NCI-H2196 treated with DMSO at 0.1 percent for 48 hours (cell line): ENCODE data around the gene UGP2.

ENCODE experiments used
- DNase-seq: peaks from one replicate; lab custom pipeline; 2025; ENCODE audit not compliant: unreplicated experiment; lab: John Stamatoyannopoulos, UW

Gene UGP2

DNA sequence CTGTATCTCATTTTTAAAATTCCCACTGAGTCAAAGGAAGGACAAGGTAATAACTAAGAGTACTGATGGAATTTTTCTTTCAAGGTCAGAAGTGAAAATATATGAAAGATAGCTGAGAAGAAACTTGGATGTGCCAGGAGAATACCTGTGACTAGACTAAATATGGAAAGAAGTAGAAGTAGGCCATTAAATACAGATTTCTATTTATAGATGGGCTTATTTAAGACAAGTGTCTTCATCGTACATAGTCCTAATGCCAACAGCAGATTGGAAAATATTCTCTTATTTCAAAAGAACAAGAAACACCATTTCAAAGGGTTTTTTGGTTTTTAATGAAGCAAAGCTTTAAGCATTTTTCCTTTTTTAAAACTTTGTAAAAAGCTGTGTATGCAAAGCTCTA is 22.0 kb downstream of the UGP2 start:
- DNase-seq: no peak

DNA sequence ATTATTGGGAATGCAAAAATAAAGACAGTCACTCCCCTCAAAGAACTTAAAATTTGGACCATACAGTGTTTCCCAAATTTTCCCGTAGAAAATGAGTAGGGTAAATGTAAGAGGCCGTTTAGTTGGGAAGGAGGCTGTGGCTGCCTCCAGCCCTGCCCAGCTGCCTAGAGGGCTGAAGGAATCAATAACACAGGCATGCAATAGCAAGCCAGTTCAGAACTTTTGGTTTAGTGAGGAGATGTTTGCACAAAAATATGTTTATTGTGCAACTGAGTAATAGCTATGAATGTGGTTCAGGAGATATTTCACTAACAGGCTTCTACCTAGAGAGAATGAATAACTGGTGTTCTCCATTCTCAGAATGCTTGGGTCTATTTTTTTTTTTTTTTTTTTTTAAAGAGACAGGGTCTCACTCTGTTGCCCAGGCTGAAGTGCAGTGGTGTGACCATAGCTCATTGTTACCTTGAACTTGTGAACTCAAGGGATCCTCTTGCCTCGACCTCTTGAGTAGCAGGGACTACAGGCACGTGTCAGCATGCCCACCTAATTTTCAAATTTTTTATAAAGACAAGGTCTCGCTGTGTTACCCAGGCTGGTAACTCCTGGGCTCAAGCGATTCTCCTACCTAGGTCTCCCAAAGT is 23.6 kb downstream of the UGP2 start:
- DNase-seq: no peak

- no peak for DNase-seq
Measured at GRCh38 chr2:63866009-63866709, 24.5 kb downstream of the UGP2 start.

- no peak for DNase-seq
Measured at GRCh38 chr2:63870679-63871078, 29.0 kb downstream of the UGP2 start.

- DNase-seq: no peak
Measured at GRCh38 chr2:63871864-63872263, 30.2 kb downstream of the UGP2 start.

- no peak for DNase-seq
Measured at GRCh38 chr2:63872571-63873328, 31.1 kb downstream of the UGP2 start.

DNA sequence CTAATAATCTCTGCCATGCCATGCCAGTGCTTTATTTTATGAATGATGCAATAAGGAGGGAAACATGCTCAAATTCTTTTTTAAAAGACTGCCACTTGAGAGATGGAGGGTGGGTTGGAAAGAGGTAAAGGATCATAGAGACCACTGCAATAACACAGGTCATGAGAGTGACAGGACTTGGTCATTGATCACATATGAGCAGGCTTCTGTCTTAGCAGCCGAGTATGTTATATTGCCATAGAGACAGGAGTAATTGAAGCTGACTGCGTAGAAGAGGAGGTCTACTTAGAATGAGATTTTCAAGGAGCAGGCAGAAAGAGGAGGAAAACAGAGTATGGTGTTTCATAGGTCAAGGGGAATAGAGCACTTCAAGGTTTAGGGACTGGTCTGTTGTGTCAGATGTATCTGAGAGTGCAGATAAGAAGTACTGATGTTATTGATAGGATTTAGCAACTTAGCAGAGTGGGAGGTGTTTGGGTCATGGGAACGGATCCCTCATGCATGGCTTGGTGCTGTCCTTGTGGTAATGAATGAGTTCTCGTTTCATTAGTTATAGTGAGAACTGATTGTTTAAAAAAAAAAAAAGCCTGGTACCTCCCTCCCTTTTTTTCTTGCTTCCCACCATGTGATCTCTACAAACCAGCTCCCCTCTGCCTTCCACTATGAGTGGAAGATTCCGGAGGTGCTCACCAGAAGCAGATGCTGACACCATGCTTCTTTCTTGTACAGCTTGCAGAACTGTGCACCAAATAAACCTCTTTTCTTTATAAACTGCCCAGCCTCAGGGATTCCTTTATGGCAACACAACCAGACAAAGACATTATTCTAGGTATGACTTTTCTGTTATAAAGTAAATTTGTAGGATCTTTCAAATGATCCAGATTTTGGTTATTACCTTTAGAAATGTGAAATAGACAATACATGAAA is 32.8 kb downstream of the UGP2 start:
- DNase-seq: no peak

DNA sequence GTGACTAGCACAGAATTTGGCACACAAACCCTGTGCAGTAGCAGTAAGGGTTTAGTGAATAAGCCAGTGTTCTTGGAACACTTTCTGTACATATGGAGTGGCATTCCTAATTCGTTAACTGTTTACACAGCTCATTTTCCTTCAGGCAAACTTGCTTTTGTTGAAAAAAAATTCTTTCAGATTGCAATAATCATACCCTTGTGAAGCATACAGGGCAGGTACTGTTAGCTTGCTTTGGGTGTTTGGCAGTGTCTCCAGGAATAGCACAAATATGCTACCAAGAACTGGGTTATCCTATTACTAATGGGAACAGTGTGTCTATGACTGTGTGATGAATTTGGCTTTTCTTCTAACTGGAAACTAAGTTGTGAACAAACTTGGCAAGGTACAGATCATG is 33.4 kb downstream of the UGP2 start:
- no peak for DNase-seq

- no peak for DNase-seq
Measured at GRCh38 chr2:63875559-63876245, 34.0 kb downstream of the UGP2 start.

- DNase-seq: no peak
Measured at GRCh38 chr2:63876311-63876710, 34.6 kb downstream of the UGP2 start.

GRCh38 chr2:63878486-63878885 is 36.8 kb downstream of the UGP2 start:
- no peak for DNase-seq

DNA sequence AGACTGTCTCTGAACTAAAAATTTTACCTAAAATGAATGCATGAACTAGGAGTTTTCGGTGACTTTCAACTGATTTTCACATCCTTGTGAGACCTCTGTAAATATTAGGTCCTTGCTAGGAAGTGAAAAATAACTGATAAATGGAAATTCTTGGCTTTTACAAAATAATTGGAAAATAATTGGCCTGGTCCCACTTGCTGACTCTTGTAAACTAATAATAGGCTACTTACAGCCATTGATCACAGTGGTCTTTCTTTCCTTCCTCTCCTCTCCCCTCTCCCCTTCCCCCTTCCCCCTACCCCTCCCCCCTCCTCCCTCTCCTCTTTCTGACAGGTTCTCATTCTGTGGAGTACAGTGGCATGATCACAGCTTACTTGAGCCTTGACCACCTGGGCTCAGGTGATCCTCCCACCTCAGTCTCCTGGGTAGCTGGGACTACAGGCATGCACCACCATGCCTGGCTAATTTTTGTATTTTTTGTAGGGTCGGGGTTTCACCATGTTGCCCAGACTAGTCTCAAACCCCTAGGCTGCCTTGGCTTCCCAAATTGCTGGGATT is 38.3 kb downstream of the UGP2 start:
- no peak for DNase-seq

GRCh38 chr2:63880625-63881024 is 38.9 kb downstream of the UGP2 start:
- DNase-seq: no peak

DNA sequence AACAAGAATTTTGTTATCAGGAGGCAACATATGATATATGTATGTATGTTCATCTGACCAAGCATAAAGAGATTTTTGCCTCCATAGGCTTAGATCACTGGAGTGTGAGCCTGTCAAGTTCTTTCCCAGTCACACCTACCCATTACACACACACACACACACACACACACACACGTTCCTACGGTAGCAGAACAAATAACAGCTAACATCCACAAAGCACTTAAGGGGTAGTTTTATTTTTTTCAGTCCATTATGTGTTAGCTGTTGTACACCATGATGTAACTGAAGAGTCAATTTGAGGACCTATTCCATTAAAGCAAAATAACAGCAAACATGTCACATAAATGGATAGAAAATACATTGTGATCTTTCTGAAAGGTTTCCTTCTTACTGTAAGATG is 39.5 kb downstream of the UGP2 start:
- DNase-seq: no peak

DNA sequence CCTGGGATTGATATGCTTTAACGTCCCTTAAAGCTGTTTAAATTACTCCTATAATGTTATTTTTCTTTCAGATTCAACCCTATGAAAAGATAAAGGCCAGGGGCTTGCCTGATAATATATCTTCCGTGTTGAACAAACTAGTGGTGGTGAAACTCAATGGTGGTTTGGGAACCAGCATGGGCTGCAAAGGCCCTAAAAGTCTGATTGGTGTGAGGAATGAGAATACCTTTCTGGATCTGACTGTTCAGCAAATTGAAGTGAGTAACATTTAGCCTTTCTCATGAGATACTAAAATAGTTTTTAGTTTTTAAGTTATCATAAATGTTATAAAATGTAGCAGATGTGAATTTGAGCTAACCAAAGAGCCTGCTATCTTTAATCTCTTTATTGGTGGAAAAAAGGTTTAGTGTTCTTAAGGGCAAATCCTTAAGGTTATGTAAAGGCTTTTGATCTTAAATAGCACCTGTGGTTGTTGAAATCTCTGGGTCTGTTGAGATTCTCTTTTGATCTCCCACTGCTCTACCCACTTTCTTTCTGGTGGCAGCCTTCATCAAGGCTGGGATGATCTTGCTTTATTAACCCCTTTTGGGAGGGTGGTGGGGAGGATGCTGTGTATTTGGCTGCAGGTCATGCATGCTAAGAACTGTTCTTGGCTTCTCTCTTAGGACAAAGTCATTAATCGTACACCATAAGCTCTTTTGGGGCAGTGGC is 40.9 kb downstream of the UGP2 start:
- no peak for DNase-seq

DNA sequence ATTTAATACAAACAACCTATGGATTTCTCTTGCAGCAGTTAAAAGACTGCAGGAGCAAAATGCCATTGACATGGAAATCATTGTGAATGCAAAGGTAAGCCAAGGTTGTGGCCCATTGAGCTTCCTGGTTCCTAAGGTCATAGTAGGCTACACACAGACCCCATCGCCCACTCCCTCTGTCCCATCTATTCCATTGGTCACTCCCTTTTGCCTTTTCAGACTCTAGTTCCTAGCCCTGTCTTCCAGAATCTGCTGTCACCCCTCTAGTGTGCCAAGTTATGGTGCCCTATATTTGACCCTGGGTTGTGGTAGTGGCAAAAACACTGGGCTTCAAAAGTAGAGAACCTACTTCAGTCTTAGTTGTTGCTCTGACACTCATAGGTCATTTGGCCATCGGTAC is 44.7 kb downstream of the UGP2 start:
- no peak for DNase-seq

DNA sequence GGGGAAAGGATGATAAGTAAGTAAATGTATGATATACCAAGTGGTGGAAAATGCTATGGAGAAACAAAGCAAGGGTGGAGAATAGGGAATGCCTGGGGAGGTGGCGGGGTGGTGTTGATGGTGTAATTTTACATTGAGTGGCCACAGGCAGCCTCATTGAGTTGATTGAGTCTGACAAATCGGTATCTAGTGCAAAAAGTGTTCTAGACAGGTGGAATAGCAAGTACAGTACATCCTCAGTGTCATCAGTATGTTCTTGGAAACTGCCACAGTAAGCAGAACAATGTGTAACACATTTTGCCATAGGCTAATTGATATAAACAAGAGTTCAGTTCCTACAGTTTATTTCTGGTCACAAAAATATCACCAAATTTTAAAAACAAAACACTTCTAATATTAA is 46.4 kb downstream of the UGP2 start:
- no peak for DNase-seq

DNA sequence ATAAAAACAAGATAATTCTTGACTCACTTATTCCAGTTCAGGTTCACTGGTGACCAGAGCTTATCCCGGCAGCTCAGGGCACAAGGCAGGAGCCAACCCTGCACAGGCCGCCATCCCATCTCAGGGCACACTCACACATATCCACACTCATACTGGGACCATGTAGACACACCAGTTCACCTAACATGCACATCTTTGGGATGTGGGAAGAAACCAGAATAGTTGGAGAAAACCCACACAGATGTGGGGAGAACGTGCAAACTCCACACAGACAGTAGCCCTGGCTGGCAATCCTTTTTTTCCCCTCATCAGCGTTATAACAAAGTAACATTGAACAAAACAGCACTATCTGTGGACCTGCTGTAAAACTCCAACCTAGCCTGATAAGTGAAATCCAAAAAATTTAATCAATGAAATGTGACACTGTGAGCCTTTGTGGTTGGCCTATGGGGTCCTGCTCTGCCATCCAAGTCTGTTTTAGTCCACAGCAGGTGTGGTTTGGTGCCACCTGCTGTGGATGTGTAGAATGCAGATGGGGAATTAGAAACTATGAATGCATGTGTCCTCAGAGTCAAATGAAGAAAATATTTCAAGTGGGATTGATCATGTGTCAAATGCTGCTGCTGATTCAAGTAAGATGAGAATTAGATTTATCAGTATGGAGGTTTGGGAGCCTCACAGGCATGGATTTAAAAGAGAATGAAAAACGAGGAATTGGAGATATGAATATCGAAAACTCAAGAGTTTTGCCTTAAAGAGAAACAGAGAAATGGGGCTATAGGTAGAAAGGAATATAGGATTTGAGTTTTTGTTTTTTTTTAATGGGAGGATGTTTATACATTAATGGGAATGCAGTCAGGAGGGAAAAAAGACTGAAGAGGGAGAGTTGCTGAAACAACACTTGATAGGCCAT is 47.0 kb downstream of the UGP2 start:
- no peak for DNase-seq

DNA sequence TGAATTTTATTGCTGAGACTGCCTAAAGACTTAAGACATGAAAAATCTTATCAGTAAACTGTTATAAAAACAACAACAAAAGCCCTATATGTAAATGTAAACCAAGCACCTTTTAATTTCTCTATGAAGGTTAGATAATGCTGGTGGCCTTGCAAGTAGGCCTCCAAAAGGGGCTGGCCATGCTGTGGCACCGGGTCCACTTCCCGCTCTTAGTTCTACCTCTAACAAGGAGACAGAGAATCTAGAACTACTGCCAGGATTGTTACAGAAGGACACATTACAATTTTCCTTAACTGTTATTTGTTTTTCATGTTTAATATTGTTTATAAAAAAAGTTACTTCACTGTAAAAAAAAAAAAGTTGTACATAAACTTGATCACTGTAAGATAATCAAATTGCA is 49.0 kb downstream of the UGP2 start:
- DNase-seq: no peak
